Measurements from ENCODE around the gene SLC35A3. TPM values are rescaled to one million over a fixed set of nuclear protein-coding genes. Genes with fewer than 3 reads are reported as not detected.

SLC35A3 gene
- total RNA-seq = 16.7 and 24.7 TPM in 2 replicates

DNA sequence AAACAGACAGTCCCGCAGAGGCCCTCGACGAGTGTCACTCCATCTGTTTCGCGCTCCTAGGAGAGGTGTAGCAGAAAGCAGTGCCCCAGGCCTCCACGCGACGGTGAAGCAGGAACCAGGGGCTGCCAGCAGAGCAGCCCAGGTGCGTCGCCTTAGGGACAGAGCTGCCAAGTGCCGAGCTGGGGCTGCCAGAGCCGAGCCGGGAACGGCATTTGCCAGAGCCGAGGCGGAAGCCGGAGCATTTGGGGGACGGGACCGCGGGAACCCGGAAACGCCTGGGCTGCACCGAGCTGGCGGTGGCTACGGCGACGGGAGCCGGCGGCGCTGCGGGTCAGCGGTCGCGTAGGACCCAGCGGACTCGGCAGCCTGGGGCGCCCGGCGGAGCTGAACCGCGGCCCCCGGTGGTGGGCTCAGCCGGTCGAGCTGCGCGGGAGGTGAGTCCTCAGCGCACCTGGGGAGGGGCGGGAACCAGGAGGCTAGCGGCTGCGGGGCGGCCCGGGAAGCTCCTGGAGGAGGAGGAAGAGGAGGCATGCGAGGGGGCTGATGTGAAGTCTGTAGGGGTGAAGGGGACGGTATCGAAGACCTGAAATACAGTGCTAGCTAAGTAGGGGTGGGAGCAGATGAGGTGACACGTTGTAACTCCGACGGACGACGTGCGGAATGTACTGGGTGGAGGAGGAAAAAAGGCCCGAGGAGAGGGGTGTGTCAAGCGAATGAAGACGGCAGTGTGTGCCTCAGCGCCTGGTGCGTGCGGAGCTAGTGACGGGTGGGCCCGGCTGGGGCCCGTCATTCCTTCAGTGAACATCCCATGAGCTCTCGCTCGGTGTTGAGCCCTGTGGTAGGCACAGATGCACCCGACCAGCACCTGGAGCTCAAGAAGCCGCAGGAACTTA lies at the start of gene SLC35A3:
Gene SLC35A3, plus strand, starts transcription at position 268 of the 893 bp plus-strand sequence. CDS start 23,559 bp downstream, outside the sequence.

Small RNA genes lying within 50 kb of the gene (small RNA-seq; reads per million reads assigned to genes)
- gene RNU6-1318P (not detected), gene RNU6-750P (not detected)

Other genes with a start within 250 kb of the SLC35A3 start
- gene FRRS1, start 203.4 kb upstream of the SLC35A3 start, total RNA-seq = 3.9 and 5.6 TPM in 2 replicates
- gene AGL, start 119.6 kb upstream of the SLC35A3 start, total RNA-seq = 6.5 and 12.3 TPM in 2 replicates
- gene SASS6, start 162.9 kb downstream of the SLC35A3 start, total RNA-seq = 2.0 and 5.2 TPM in 2 replicates
- gene TRMT13, start 163.2 kb downstream of the SLC35A3 start, total RNA-seq = 11.8 and 12.8 TPM in 2 replicates
- gene LRRC39, start 208.3 kb downstream of the SLC35A3 start, total RNA-seq = 0.29 and 0.65 TPM in 2 replicates

Measured in vein endothelial cell (primary cell).